ENCODE data around the gene MTA2. TPM values are rescaled to one million over a fixed set of nuclear protein-coding genes. Genes with fewer than 3 reads are reported as not detected.
A peak's percentile ranks its signal among the peaks of the same experiment; 100 is the strongest.
"Not testable (repeated sequence)": the region's sequence is repeated elsewhere in the genome, so short reads cannot be mapped to it uniquely, and the experiment has no call there.

MTA2 gene
- total RNA-seq, 1 experiment from 2014 or later: 193 TPM

DNA sequence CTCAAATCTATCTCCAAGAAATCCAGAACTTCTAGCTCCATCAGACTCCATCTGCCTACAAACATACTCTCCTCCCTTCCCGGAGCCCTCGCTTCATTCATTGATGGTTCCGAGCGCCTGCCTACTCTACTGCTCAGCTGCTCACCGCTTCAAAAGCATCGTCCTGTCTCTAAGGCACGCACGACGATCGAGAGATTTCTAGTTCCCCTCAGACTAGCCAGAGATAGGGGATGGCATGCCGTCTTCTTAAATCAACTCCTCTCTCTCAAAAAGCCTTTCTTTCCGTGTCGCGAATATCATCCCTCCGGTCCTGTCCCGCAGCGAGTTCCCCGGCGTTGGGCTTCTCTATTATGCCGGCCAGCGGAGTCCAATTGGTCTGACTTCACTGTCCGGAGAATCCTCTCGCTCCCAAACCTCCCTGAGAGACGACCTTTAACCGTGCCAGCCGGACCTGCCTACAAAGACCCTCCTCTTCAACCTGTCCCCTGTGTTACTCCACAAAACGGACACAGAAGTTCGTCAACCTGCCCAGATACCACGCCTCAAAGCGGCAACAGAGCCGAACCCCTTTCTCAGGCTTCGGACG, 28.6 kb downstream of the MTA2 start:
- Histone ChIP-seq H3K4me2 (ENCODE audit: low read length) (peak overlapping the region; percentile 80), H3K9me2 (replicated peaks; ENCODE audit: low read length) (no peaks in the 10 kb centered on the region), H3F3A (ENCODE audit: low read length, unreplicated experiment) (no peaks in the 10 kb centered on the region), H4K20me1 (ENCODE audit: low read length) (peaks cover 33% of the 10 kb centered on the region), H3K27ac (ENCODE audit: low read length) (peak overlapping the region; percentile 49), H3K4me1 (ENCODE audit: insufficient read depth, low read length) (peaks cover 36% of the 10 kb centered on the region), H3K4me3 (ENCODE audit: low read length) (peak overlapping the region; percentile 94), H3K36me3 (ENCODE audit: low read depth, low read length) (peaks cover 52% of the 10 kb centered on the region), H3K27me3 (ENCODE audit: low read length) (no peaks in the 10 kb centered on the region), H3K79me2 (ENCODE audit: low read length) (peaks cover 81% of the 10 kb centered on the region), H2AFZ (ENCODE audit: low read length) (peak overlapping the region; percentile 74), H3K9me3 (ENCODE audit: low read length) (no peaks in the 10 kb centered on the region), H3K9ac (ENCODE audit: low read length) (peak overlapping the region; percentile 98)
- no peak for TF ChIP-seq EZH2phosphoT487 (IDR thresholded peaks at IDR 0.05; ENCODE audit: borderline replicate concordance, low read length)
- TF ChIP-seq EZH2 (IDR thresholded peaks at IDR 0.05; ENCODE audit: low read length, unreplicated experiment): no peak
- TF ChIP-seq, protein P1, sequence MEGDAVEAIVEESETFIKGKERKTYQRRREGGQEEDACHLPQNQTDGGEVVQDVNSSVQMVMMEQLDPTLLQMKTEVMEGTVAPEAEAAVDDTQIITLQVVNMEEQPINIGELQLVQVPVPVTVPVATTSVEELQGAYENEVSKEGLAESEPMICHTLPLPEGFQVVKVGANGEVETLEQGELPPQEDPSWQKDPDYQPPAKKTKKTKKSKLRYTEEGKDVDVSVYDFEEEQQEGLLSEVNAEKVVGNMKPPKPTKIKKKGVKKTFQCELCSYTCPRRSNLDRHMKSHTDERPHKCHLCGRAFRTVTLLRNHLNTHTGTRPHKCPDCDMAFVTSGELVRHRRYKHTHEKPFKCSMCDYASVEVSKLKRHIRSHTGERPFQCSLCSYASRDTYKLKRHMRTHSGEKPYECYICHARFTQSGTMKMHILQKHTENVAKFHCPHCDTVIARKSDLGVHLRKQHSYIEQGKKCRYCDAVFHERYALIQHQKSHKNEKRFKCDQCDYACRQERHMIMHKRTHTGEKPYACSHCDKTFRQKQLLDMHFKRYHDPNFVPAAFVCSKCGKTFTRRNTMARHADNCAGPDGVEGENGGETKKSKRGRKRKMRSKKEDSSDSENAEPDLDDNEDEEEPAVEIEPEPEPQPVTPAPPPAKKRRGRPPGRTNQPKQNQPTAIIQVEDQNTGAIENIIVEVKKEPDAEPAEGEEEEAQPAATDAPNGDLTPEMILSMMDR (conservative IDR thresholded peaks at IDR 0.05; ENCODE audit: low read depth, low read length): no peak
- BruUV-seq (replicated peaks): TSS peak; percentile 74
- POLR2A ChIA-PET (ENCODE audit: unreplicated experiment): interaction anchor here (0.6 to 1.3 kb wide), 11 partner anchors 12 to 180 kb away, joined by 3 to 23 read pairs (median 5); partner anchors contain the start of genes AHNAK, B3GAT3, C11orf98 and CSKMT
- ATAC-seq (no peak; the same call in 1 of the 2 replicates), DNase-seq (no peak)
- intact Hi-C loops (cut with micrococcal nuclease): no loop called here
- CTCF ChIA-PET: interaction anchor here (1.0 to 1.6 kb wide), 4 partner anchors 13 to 180 kb away, joined by 3 to 7 read pairs (median 6); partner anchors contain the start of gene TUT1

DNA sequence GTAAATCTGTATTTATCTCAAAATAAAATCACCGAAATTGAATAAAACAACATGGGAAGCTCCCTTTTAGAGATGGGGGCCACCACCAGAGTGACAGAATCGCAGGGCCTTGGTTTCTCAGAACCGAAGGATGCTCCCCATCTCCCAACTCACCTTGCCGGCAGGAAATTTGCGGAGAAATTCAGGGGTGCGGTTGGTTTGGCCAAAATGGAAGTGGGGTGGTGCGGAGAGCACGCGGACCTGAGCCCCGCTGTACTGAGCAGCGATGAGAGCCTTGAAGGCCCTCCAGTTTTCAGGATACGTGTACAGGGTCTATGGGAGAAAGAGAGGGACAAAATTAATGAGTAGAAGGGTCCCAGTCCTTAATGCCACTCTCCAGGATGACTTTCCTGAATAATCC, 29.2 kb downstream of the MTA2 start:
- TF ChIP-seq EZH2phosphoT487 (IDR thresholded peaks at IDR 0.05; ENCODE audit: borderline replicate concordance, low read length) (no peak), EZH2 (IDR thresholded peaks at IDR 0.05; ENCODE audit: low read length, unreplicated experiment) (no peak)
- TF ChIP-seq, protein P1 (conservative IDR thresholded peaks at IDR 0.05; ENCODE audit: low read depth, low read length): no peak
- intact Hi-C loops (cut with micrococcal nuclease): no loop called here
- Histone ChIP-seq H3K9ac (ENCODE audit: low read length) (peak overlapping the region; percentile 98), H3K79me2 (ENCODE audit: low read length) (peaks cover 86% of the 10 kb centered on the region), H4K20me1 (ENCODE audit: low read length) (peaks cover 35% of the 10 kb centered on the region), H3K27me3 (ENCODE audit: low read length) (no peaks in the 10 kb centered on the region), H3K4me3 (ENCODE audit: low read length) (peak overlapping the region; percentile 94), H2AFZ (ENCODE audit: low read length) (no peak overlapping the region), H3F3A (ENCODE audit: low read length, unreplicated experiment) (no peaks in the 10 kb centered on the region), H3K27ac (ENCODE audit: low read length) (no peak overlapping the region), H3K9me3 (ENCODE audit: low read length) (no peaks in the 10 kb centered on the region), H3K9me2 (replicated peaks; ENCODE audit: low read length) (no peaks in the 10 kb centered on the region), H3K4me1 (ENCODE audit: insufficient read depth, low read length) (peaks cover 36% of the 10 kb centered on the region), H3K4me2 (ENCODE audit: low read length) (peak overlapping the region; percentile 80), H3K36me3 (ENCODE audit: low read depth, low read length) (peaks cover 54% of the 10 kb centered on the region)
- DNase-seq: no peak
- BruUV-seq (replicated peaks): no TSS peak
- ChIA-PET CTCF (no interaction called here), POLR2A (ENCODE audit: unreplicated experiment) (no interaction called here)
- ATAC-seq: no peak

DNA sequence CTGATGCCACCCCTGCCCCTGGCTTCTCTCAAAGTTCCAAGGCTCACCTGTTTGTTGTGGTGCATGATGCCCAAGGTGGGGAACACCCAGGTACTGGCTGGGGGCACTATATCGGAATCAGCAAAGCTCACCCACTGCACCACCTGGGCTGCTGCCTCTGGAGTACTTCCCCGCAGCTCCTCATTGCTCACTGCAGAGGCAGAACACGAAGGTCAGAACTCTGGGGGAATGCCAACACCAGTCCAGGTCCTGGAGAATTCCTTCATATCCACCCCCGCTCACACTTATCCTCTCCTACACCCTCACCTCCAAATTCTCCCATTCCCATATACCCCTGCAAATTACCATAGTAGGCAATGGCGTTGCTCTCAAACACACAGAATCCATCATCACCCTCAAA, 30.2 kb downstream of the MTA2 start:
- BruUV-seq (replicated peaks): not testable (repeated sequence)

DNA sequence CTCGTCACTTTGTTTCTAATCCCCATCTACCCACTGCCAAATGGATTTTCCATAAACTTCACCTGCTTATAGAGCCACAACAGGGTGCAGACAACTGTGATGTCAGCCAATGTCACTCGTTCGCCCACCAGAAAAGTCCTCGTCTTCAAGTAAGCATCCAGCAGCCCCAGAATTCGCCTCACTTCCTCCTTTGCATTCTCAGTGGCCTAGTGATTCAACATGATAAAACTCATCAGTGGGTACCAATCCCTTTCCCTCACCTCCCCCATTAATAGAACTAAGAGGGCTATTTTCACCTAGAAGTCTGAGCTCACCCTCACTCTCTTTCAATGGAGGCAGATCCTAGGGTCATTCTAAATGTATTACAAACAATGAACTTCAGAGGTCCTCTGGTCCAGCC, 30.8 kb downstream of the MTA2 start:
- intact Hi-C loops (cut with micrococcal nuclease); ATAC-seq; DNase-seq; H3K9me3 ChIP-seq (ENCODE audit: low read length); H3K27me3 ChIP-seq (ENCODE audit: low read length); BruUV-seq (replicated peaks); H3K9ac ChIP-seq (ENCODE audit: low read length); H3K9me2 ChIP-seq (replicated peaks; ENCODE audit: low read length); H3F3A ChIP-seq (ENCODE audit: low read length, unreplicated experiment); H3K27ac ChIP-seq (ENCODE audit: low read length); H2AFZ ChIP-seq (ENCODE audit: low read length): not testable (repeated sequence)
- POLR2A ChIA-PET (ENCODE audit: unreplicated experiment): interaction anchor here (0.6 kb wide), 1 partner anchor 95 kb away, joined by 5 read pairs; no protein-coding TSS in a partner anchor
- Histone ChIP-seq H3K36me3 (ENCODE audit: low read depth, low read length) (peaks cover 61% of the 10 kb centered on the region), H3K4me3 (ENCODE audit: low read length) (peak overlapping the region; percentile 94; the same call in 1 of the 2 replicates), H4K20me1 (ENCODE audit: low read length) (peaks cover 50% of the 10 kb centered on the region), H3K4me1 (ENCODE audit: insufficient read depth, low read length) (peaks cover 34% of the 10 kb centered on the region), H3K4me2 (ENCODE audit: low read length) (peak overlapping the region; percentile 80), H3K79me2 (ENCODE audit: low read length) (peaks cover 95% of the 10 kb centered on the region)
- CTCF ChIA-PET: interaction anchor here (1.0 kb wide), 1 partner anchor 28 kb away, joined by 3 read pairs; no protein-coding TSS in a partner anchor

More for the DNA sequence above, 30.2 kb downstream of the MTA2 start:
- CTCF ChIA-PET: interaction anchor here (1.0 kb wide), 1 partner anchor 29 kb away, joined by 3 read pairs; no protein-coding TSS in a partner anchor
- Histone ChIP-seq H3K4me3 (ENCODE audit: low read length) (peak overlapping the region; percentile 94), H3K4me1 (ENCODE audit: insufficient read depth, low read length) (peaks cover 36% of the 10 kb centered on the region), H4K20me1 (ENCODE audit: low read length) (peaks cover 45% of the 10 kb centered on the region), H3K36me3 (ENCODE audit: low read depth, low read length) (peaks cover 61% of the 10 kb centered on the region), H3K9ac (ENCODE audit: low read length) (peak overlapping the region; percentile 98), H3K4me2 (ENCODE audit: low read length) (peak overlapping the region; percentile 80), H3K79me2 (ENCODE audit: low read length) (peaks cover 95% of the 10 kb centered on the region)
- ATAC-seq; H3K27ac ChIP-seq (ENCODE audit: low read length); DNase-seq; H3F3A ChIP-seq (ENCODE audit: low read length, unreplicated experiment); POLR2A ChIA-PET (ENCODE audit: unreplicated experiment); H2AFZ ChIP-seq (ENCODE audit: low read length); intact Hi-C loops (cut with micrococcal nuclease); H3K9me2 ChIP-seq (replicated peaks; ENCODE audit: low read length); H3K27me3 ChIP-seq (ENCODE audit: low read length); H3K9me3 ChIP-seq (ENCODE audit: low read length): not testable (repeated sequence)

Data from PC-3 (cell line).